Stimulated activated CD4-positive, alpha-beta T cell treated with anti-CD3 and anti-CD28 coated beads, Interleukin-1b, Interleukin-23, amount 100 ng/mL, for 4 hours (primary cell): Measurements from ENCODE around the gene RTP3.
"Not testable (repeated sequence)": the region's sequence is repeated elsewhere in the genome, so short reads cannot be mapped to it uniquely, and the experiment has no call there.

Source experiments
- DNase-seq, 2 donors: peaks; one replicate each; pipeline ENCODE4 v3.0.0-alpha.2; 2020; ENCODE audit warnings: low read depth in 2 of 2

RTP3 gene

DNA sequence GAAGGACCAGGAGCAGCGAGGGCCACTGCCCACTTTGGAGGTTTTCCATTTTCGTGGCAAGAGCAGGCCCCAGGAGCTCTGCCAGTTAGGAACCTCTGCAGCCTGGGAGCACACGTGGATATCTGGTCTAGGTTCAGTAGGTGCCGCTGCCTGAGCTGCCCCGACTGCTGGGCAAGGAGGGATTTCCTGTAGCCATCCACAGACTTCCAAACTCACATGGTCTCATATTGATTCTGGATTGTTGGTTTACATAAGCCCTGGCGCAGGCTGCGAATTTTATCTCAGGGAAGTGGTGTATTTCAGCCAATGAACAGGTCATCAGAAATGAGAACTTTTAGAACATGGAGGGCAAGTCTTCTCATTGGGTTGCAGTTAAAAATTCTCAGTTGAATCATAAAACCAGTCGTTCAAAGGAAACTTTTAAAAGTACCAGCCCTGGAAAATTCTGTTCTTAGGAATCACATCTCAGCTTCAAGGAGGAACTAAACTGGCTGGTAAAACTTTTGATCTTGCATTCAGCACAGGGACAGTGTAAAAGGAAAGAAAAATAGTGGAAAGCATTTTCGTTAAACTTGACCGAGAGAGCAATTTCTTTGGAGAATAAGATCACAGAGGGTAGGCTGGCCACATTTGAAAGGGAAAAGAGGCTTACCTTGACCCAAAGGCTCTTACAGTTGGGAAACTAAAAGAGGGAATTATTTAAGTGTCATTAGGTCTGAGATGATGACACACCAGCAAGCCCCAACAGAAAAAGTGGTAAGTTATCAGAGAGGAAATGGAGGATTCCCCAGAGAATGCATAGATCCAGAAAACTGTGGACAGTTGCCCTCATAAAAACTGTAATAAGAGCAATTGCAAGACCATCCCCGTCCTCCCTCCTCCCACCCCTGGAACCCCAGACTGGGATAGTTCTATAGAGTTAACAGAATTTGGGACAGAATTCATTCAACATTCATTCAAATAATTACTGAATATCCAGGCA is 6.4 kb upstream of the RTP3 start:
- no peak for DNase-seq

DNA sequence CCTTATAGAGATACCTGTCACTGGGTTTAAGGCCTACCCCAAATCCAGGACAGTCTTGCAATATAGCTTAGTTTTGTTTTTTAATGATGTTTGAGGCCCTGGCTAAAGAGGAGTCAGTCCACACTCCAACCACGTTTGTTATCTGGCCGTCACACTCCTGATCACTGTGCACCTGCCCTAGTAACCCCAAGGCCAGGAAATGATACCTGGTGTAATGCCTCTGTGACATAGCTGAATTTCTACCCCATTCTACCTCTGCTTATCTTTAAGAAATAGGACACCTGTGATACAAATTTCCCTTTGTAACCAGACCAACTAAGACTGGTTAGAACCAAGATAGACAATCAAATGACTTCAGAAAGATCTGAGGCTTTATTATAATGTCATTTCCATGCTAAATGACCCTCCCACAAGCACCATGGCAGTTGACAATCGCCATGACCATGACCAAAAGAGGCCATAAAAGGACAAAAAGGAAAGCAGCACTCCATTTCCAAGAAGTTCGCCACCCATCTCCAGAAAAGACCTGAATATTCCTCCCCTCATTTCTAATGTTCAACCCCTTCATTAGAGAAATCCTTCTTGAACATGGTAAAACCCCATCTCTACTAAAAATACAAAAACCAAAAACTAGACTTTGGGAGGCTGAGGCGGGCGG is 4.8 kb upstream of the RTP3 start:
- DNase-seq = no peak

DNA sequence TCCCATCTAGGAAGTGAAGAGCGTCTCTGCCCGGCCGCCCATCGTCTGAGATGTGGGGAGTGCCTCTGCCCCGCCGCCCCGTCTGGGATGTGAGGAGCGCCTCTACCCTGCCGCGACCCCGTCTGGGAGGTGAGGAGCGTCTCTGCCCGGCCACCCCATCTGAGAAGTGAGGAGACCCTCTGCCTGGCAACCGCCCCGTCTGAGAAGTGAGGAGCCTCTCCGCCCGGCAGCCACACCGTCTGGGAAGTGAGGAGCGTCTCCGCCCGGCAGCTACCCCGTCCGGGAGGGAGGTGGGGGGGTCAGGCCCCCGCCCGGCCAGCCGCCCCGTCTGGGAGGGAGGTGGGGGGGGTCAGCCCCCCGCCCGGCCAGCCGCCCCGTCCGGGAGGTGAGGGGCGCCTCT is 3.3 kb upstream of the RTP3 start:
- not testable (repeated sequence) for DNase-seq

DNA sequence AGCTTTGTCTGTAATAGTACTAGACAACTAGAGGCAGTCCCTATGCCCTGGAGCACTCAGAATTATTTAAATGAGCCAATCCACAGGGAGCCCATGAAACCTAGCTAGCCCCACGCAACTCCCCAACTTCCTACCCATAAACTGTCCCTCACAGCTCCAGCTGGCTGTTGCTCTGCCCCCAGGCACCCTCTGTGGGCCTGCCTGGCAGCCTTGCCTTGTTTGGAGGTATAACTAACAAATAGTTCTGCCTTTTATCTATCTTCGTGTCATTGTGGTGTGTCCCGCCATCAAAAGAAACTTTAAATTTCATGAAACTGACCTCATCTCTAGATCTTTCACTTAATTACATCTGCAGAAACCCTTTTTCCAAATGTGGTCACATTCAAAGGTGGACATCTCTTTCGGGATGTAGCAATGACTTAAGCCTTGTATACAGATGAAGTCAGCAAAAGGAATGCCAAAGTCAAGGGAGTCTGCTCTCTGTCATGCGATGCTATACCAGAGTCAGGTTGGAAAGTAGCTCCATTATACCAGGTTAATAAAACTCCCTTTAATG is 1.8 kb upstream of the RTP3 start:
- DNase-seq = no peak

DNA sequence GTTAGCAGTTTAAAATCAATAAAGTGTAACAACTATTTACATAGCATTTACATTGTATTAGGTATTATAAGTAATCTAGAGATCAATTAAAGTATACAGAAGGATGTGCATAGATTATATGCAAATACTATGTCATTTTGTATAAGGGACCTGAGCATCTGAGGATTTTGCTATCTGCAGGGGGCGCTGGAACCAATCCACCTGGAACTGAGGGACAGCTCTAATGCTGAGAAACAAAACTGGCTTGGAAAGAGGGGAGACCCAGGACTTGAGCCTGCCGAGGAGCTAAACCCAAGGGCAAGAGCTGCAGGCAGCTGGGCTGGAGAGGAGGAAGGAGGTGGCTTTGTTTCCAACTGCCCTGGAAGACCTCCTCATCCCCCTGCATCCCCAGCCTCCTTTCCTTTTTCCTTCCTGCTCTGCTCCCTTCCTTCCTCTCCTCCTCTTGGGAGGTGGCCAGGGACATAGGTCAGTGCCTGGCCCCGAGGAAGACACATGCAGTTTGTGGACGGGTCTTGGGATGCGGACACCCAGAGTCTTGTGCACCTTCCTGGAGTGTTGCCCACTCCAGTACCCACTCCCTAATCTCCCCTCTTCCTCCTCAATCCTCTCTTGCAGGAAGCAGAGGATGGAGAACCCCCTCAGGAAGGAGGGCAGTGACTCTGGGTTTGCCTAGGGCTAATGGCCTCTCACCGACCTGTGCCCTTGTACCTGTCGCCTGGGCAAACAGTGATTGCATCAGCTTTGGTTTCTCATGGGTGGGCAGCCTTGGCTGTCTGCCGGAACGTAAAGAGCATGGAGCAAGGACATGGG is 825 bp upstream of the RTP3 start:
- peak; percentile 25 to 36 for DNase-seq

DNA sequence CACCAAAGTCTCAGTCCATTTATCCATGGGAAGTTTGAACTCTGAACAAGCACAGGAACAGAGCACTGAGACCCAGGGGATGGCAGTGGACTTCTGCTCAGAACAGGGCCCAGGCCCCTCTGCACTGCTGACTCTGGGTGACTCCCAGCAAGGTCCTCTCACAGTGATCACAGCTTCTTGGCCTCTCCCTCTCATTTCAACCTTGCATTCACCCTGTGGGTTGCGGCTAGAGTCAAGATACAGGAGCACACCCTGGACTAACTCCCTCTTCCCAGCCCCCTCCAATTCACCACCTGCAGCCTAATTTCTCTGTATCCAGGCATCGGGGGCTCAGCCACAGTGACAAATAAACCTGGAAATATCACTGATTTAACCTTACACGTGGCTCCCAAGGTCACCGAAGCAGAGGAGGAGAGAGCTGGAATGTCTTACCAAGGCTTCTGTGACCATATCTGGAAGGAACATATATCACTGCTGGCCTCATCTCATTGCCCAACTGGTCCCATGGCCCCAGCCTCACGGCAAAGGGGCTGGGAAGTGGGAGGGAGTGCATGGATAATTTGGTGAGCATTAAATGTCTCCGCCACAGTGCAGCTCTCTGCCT is 1.2 kb downstream of the RTP3 start:
- DNase-seq = no peak

DNA sequence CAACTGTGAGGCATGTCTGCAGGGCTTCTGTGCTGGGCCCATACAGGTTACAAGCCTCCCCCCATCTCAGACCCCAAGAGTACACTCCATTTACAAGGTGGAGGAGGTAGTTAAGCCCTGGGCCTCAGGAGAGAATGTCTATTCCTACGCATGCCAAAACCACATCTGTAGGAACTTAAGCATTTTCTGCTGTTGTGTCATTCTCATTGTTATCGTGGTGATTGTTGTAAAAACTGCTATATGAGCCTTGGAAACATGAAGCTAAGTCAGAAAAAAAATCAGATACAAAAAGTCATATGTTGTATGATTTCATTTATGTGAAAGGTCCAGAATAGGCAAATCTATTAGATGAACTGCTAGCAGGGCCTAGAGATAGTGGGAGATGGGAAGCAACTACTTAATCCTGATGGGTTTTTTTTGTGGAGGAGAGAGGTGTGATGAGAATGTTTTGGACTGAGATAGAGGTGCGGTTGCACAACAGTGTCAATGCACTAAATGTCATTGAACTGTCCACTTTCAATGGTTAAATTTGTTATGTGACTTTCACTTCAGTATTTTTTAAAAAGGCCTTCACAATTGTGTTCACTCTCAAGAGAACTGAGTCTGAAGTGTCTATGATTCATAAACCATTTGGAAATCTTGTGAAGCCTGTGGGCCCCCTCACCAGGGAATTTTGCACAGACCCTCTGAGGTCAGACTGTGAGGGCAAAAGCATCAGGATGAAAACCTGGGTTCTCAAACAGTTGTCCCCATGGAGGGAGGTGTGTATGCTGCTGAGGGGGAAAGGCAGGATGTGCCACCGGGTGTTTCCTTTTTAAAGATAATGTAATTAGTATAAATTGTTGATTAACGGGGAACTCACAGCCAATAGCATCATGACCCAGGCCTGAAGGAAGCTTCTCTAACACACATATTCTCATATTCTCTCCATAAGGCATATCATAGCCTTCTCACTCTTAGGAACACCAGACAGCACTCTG is 3.2 kb downstream of the RTP3 start:
- no peak for DNase-seq

DNA sequence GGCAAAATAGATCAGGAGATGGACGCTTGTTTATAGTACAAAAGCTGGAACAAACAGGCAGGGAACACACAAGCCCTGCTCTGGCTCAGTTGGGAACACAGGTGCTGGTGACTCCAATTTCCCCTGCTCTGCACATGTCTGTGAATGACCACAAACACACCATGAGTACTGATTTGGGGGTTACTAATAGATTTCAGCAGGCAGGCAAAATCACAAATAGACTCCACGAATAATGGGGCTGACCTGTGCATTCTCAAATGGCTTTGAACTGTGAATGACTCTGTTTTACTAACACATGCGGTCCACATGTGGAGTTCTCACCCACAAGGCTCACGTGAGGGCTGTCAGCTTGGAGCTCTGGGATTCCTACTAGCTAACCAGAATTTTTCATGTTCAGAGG is 3.9 kb downstream of the RTP3 start:
- no peak for DNase-seq

DNA sequence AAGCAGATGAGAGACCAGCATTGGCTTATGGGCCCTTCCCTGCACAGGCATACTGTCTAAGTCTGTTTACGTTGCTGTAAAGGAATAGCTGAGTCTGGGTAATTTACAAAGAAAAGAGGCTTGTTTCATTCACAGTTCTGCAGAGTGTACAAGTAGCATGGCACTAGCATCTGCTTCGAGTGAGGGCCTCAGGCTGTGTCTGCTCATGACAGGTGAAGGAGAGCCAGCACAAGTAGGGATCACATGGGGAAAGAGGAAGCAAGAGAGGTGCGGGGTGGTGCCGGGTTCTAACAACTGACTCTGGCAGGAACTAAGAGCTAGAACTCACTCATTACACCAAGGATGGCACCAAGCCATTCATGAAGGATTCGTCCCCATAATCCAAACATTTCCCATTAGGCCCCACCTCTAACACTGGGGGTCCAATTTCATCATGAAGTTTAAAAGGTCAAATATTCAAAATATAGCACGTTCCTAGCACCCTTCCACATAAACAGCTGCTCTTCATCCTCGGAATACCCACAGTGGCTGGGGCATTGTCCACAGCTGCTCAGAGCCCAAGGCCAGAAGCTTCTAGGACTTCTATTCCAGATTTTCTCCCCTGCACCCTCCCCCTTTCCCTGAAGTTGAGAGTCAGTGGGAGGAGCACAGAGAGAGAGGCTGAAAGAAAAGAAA is 5.6 kb downstream of the RTP3 start:
- no peak for DNase-seq

DNA sequence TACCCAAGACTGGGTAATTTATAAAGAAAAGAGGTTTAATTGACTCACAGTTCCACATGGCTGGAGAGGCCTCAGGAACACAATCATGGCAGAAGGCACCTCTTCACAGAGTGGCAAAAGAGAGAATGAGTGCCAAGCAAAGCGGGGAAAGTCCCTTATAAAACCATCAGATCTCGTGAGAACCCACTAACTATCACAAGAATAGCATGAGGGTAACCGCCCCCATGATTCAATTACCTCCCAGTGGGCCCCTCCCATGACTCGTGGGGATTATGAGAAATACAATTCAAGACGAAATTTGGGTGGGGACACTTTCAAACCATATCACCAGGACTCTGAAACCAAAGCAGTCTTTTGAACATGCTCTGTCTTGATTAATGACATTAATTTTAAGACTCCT is 7.0 kb downstream of the RTP3 start:
- peak in 1 of 2 donors; percentile 17 for DNase-seq

DNA sequence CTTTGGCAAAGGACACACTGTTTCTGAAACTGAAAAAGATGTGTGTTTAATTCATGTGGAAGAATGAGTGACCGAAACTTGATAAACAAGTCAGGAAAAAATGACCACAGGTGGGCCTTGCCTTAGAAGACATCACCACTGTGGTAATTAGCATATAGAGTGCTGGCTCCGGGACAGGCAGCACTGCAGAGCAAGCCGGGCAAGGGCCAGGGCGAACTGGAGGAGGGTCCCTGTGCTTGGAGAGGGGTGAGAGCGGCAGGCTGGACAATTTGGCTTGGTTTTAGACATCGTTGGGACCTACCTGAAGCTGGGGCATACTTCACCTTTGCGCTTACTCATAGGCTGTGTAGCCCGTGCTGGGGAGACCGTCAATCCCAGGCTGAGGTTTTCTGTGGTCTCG is 8.2 kb downstream of the RTP3 start:
- no peak for DNase-seq

DNA sequence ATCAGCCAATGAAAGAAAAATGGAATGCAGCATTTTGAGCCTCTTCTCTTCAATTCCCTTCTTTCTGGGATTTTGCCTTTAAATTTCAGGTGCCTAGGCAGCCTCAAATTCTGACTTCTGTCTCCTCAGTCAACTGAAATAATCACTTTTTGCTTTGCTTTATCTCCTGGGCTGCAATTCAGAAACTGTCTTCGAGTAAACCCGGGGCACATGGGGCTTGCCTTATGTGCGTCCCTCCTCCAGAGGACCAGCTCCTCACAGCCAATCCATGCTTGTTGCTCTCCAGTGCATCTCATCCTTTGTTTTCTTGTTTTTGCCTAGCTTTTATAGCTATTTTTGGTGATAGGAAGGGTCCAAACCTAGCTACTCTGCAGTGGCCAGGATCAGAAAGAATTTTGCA is 8.8 kb downstream of the RTP3 start:
- no peak for DNase-seq

DNA sequence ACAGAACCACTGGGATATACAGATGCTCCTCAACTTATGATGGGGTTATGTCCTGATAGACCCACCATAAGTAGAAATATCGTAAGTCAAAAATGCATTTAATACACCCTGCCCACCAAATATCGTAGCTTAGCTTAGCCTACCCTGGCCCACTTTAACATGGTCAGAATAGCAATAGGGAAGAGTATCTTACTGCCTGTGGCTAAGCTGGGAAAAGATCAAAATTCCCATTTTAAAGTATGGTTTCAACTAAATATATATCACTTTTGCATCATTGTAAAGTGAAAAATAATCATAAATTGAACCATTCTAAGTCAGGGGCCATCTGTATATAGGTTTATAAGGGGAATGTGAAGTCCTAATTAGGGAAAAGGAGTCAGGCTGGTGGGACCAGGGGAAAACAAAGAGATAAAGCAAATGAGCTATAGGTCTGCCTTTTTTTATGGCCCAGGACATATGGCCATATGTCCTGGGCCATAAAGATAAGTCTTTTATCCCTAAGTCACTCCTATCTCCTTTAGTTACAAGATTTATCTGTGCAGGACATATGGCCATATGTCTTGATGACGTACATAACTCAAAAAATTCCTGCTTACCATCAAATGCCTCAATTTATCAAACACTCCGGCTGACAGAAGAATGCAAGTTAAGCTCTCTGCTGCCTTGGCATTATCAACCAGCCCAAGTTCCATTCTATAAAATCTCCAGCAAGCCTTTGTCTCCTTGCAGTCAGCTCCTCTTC is 11.2 kb downstream of the RTP3 start:
- DNase-seq = no peak

DNA sequence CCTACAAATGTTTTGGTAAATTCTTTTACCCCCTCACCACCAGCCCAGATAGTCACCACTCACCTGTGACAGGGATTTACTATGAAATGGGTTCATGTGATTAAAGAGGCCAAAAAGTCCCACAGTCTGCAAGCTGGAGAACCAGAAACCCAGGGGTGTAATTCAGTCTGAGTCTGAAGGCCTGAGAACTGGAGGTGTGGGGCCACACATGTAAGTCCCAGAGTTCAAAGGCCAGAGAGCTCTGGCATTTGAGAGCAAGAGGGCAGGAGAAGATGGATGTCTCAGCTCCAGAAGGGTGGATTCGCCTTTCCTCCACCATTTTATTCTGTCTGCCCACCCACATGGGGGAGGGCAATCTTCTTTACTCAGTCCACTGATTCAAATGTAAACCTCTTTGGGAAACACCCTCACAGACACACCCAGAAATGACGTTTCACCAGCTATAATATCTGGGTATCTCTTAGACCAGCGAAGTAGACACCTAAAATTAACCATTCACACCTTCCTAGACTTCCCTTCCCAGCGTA is 11.9 kb downstream of the RTP3 start:
- DNase-seq = no peak

DNA sequence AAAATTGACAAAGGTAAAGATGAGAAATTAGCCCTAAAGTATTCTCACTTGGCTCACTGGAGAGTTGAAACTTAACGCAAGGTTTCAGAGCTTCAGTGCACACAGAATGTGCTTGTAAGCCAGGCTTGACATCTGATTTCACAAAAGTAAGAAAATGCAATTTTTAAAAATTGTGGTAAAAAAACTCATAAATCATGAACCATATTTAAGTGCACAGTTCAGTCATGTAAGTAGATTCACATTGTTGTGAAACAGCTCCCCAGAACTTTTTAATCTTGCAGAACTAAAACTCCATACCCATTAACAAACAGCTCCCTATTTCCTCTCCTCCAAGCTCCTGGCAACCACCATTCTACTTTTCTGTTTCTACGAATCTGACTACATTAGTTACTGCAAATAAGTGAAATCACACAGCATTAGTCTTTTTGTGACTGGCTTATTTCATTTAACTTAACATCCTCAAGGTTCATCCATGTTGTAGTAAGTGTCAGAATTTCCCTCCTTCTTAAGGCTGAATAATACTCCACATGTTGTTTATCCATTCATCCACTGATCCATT is 14.5 kb downstream of the RTP3 start:
- DNase-seq = no peak

DNA sequence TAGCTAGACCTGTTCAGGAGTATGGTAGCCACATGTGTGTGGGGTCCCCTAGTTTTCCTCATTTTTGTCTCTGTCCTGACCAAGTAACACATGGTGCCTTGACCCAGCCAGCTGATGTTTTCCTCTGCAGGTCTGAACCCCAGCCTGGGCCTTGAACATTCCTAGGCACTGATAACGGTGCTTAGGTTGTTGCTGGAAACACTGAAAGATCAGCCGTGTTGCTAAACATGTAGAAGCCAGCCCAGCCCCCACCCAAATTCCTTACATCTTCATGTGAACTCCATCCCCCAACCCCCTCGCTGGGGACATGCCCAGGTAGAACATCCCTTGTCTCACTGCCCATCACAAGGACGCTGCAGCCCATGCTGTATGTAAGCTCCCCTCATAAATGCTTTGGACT is 18.7 kb downstream of the RTP3 start:
- no peak for DNase-seq

DNA sequence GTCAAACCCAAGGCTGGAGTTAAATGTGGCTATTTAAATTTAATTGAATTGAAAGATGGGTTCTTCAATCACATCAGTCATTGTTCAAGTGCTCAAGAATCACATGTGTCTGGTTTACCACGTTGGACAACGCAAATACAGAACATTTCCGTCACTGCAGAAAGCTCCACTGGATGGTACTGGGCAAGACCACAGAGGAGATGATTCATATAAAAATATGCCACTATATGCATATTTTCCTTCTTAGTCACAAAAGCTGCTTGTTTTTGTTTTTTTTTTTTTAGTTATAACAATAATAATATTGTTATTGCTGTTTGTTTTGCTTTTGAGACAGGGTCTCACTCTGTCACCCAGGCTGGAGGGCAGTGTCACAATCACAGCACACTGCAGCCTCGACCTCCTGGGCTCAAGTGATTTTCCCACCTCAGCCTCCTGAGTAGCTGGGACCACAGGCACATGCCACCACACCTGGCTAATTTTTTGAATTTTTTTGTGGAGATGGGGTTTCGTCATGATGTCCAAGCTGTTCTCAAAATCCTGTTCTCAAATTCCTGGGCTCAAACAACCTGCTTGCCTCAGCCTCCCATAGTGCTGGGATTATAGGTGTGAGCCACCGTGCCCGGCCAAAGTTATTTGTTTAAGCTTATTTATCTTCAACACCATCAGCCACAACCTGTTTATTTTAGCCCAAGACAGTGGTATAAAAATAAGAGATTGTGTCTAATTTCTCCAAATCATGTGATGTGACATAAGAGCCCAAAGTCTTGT is 19.4 kb downstream of the RTP3 start:
- no peak for DNase-seq

DNA sequence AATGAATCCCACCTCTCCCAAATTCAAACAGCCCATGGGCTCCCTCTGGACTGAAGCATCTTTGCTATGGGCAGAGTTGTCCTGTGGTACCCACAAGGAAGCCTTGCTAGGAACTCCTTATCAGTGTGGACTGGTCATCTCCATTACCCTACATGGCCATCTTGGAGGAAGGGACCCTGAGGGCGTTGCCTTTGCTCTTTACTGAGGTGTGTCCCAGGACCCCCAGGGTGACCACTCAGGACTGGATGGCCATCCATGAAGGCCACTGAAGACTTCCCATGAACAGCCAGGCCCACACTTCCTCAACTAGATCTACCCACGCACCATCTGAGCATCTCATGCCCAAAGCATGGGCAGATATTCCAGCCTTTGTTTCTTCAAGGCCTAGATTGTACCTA is 20.0 kb downstream of the RTP3 start:
- no peak for DNase-seq
